ENCODE data around the gene ATL1.
A peak's percentile ranks its signal among the peaks of the same experiment; 100 is the strongest.

ATL1 gene

GRCh38 chr14:50559990-50560930 lies at the start of gene ATL1:
TSS of gene ATL1 (plus strand) at chr14:50560145. CDS start at chr14:50560266, 121 bp downstream.
- TF ChIP-seq POLR2A (IDR thresholded peaks at IDR 0.05; ENCODE audit: low read length) = no peak
- no peak for TF ChIP-seq GATA1 (IDR thresholded peaks at IDR 0.05; ENCODE audit: low read depth, low read length)
- peak; percentile 60 to 69 for DNase-seq

- DNase-seq = no peak
- no peak for TF ChIP-seq GATA1 (IDR thresholded peaks at IDR 0.05; ENCODE audit: low read depth, low read length)
- no peak for TF ChIP-seq POLR2A (IDR thresholded peaks at IDR 0.05; ENCODE audit: low read length)
These were observed 49.8 kb upstream of the ATL1 start for GRCh38 chr14:50510157-50510556.

GRCh38 chr14:50512463-50512862 lies 47.5 kb upstream of the ATL1 start:
- no peak for DNase-seq
- TF ChIP-seq GATA1 (IDR thresholded peaks at IDR 0.05; ENCODE audit: low read depth, low read length) = no peak
- TF ChIP-seq POLR2A (IDR thresholded peaks at IDR 0.05; ENCODE audit: low read length) = no peak

- no peak for DNase-seq
- TF ChIP-seq POLR2A (IDR thresholded peaks at IDR 0.05; ENCODE audit: low read length) (no peak), GATA1 (IDR thresholded peaks at IDR 0.05; ENCODE audit: low read depth, low read length) (no peak)
These were observed 43.9 kb upstream of the ATL1 start for GRCh38 chr14:50516091-50516490.

GRCh38 chr14:50520947-50521815 lies 38.8 kb upstream of the ATL1 start:
- DNase-seq = peak; percentile 6 to 49
- TF ChIP-seq GATA1 (IDR thresholded peaks at IDR 0.05; ENCODE audit: low read depth, low read length) (no peak), POLR2A (IDR thresholded peaks at IDR 0.05; ENCODE audit: low read length) (no peak)

GRCh38 chr14:50521912-50522341 lies 38.0 kb upstream of the ATL1 start:
- DNase-seq = peak in 1 of 2 experiments; percentile 29
- no peak for TF ChIP-seq POLR2A (IDR thresholded peaks at IDR 0.05; ENCODE audit: low read length)
- TF ChIP-seq GATA1 (IDR thresholded peaks at IDR 0.05; ENCODE audit: low read depth, low read length) = no peak

- DNase-seq = no peak
- no peak for TF ChIP-seq GATA1 (IDR thresholded peaks at IDR 0.05; ENCODE audit: low read depth, low read length)
- no peak for TF ChIP-seq POLR2A (IDR thresholded peaks at IDR 0.05; ENCODE audit: low read length)
These were observed 36.5 kb upstream of the ATL1 start for GRCh38 chr14:50523271-50524041.

GRCh38 chr14:50524060-50524459 lies 35.9 kb upstream of the ATL1 start:
- no peak for TF ChIP-seq POLR2A (IDR thresholded peaks at IDR 0.05; ENCODE audit: low read length)
- no peak for TF ChIP-seq GATA1 (IDR thresholded peaks at IDR 0.05; ENCODE audit: low read depth, low read length)
- DNase-seq = no peak

- no peak for DNase-seq
These were observed 35.0 kb upstream of the ATL1 start for GRCh38 chr14:50524731-50525515.

GRCh38 chr14:50528000-50528399 lies 31.9 kb upstream of the ATL1 start:
- no peak for DNase-seq
- TF ChIP-seq POLR2A (IDR thresholded peaks at IDR 0.05; ENCODE audit: low read length) = no peak
- TF ChIP-seq GATA1 (IDR thresholded peaks at IDR 0.05; ENCODE audit: low read depth, low read length) = no peak

More at GRCh38 chr14:50524731-50525515, 35.0 kb upstream of the ATL1 start:
- TF ChIP-seq POLR2A (IDR thresholded peaks at IDR 0.05; ENCODE audit: low read length) (no peak), GATA1 (IDR thresholded peaks at IDR 0.05; ENCODE audit: low read depth, low read length) (no peak)

- peak; percentile 63 to 72 for DNase-seq
- TF ChIP-seq POLR2A (IDR thresholded peaks at IDR 0.05; ENCODE audit: low read length) = no peak
- no peak for TF ChIP-seq GATA1 (IDR thresholded peaks at IDR 0.05; ENCODE audit: low read depth, low read length)
These were observed 30.4 kb upstream of the ATL1 start for GRCh38 chr14:50529288-50530179.

- TF ChIP-seq POLR2A (IDR thresholded peaks at IDR 0.05; ENCODE audit: low read length) (no peak), GATA1 (IDR thresholded peaks at IDR 0.05; ENCODE audit: low read depth, low read length) (no peak)
- DNase-seq = peak in 1 of 2 experiments; percentile 45
These were observed 29.6 kb upstream of the ATL1 start for GRCh38 chr14:50530358-50530757.
